Lung (tissue), 12 donors: ENCODE data around the gene LRRC8C. TPM values are rescaled to one million over a fixed set of nuclear protein-coding genes. Genes with fewer than 3 reads are reported as not detected.

ENCODE experiments used
- ATAC-seq: fragments of 200-7000 bp; cut with Tn5 transposase; one replicate; pipeline ENCODE4 v1.9.1; 2020; ENCODE audit warnings: moderate number of reproducible peaks; ENCODE audit not compliant: insufficient read depth, low FRiP score
- DNase-seq, 3 donors: peaks; one replicate each; pipeline ENCODE4 v3.0.0-alpha.2; 2013 to 2017
- H3K27ac ChIP-seq, 2 donors: one replicate each; pipeline ENCODE4 v1.5.1; 2013; ENCODE audit warnings: mild to moderate bottlenecking in 2 of 2, moderate library complexity in 2 of 2, control low read depth in 1 of 2, inconsistent platforms in 1 of 2, low read depth in 1 of 2, low read length in 1 of 2
- H3K27me3 ChIP-seq, 3 donors: one replicate each; pipeline ENCODE4 v1.5.1; 2013; ENCODE audit warnings: low read length in 2 of 3; ENCODE audit not compliant: control insufficient read depth in 3 of 3, insufficient read depth in 3 of 3
- H3K36me3 ChIP-seq, 4 donors: one replicate each; pipeline ENCODE4 v1.5.1; 2013; ENCODE audit warnings: low read length in 4 of 4, mild to moderate bottlenecking in 1 of 4, moderate library complexity in 1 of 4; ENCODE audit not compliant: control insufficient read depth in 4 of 4, insufficient read depth in 4 of 4
- H3K4me1 ChIP-seq, 5 donors: one replicate each; pipeline ENCODE4 v1.5.1; 2013; ENCODE audit warnings: low read length in 5 of 5, mild to moderate bottlenecking in 2 of 5, moderate library complexity in 1 of 5; ENCODE audit not compliant: control insufficient read depth in 5 of 5, insufficient read depth in 5 of 5
- H3K4me3 ChIP-seq: one replicate; pipeline ENCODE4 v1.5.1; 2013; ENCODE audit warnings: mild to moderate bottlenecking, control low read depth, moderate library complexity
- H3K9ac ChIP-seq, 2 donors: one replicate each; pipeline ENCODE4 v1.5.1; 2013; ENCODE audit warnings: low read length in 2 of 2, control low read depth in 1 of 2; ENCODE audit not compliant: insufficient read depth in 1 of 2
- H3K9me3 ChIP-seq, 4 donors: one replicate each; pipeline ENCODE4 v1.5.1; 2013; ENCODE audit warnings: low read length in 3 of 4, mild to moderate bottlenecking in 1 of 4, moderate library complexity in 1 of 4; ENCODE audit not compliant: control insufficient read depth in 4 of 4, insufficient read depth in 3 of 4
- WGBS, 2 donors: extraction: QIAGEN DNeasy Blood & Tissue Kit; methylation state at CpG; one replicate each; pipeline ENCODE4 v1.1.7; 2013; 5-methylcytosine and 5-hydroxymethylcytosine counted together
- polyA plus RNA-seq, 2 donors: library from polyadenylated mRNA; stranded (reverse); fragments of 200-250 nt; gene quantifications; one replicate each; pipeline ENCODE4 v1.2.1, GENCODE V29; 2013
- total RNA-seq, 2 donors: library from RNA; depleted of rRNA in 1 of 2; stranded (reverse); fragments of >200 nt in 1 of 2; gene quantifications; one replicate each; pipeline ENCODE4 v1.2.1, GENCODE V29; 2014 to 2021
- TF ChIP-seq, protein P1 (sequence below): IDR thresholded peaks from 2 replicates; pipeline ENCODE4 v1.5.1; 2012; ENCODE audit warnings: mild to moderate bottlenecking; ENCODE audit errors: control extremely low read depth, extremely low read depth
- donor health status: control.
- donor health status: control.
- donor health status: Bipolar disorder and iron deficiency.
- donor health status: healthy.
- donor health status: DM: yes; HTN: yes; CAD: no.

LRRC8C gene
- total and polyA plus RNA-seq, 4 donors = 3.3 to 11.7 (median 6.9) TPM

DNA sequence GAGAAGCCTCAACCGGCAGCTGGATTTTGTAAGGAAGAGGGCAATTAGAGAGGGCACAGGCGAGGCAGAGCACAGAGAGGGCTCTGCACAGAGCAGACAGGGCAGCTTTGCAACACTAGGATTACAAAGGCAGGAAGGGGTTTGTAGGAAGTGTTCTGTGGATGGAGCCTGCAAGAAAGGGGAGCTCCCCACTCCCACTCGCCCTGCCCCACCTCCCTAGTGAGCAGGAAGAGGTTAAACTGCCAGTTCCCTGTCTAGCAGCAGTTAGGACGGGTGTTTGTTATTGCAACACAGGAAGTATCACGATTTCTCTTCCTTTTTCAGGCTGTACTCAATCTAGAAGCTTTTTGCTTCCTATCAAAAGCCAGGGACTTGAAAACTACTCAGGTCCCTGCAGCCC is 124.6 kb downstream of the LRRC8C start:
- WGBS, 2 donors = 9 to 14% methylated on average over 5 of the region's 5 CpGs
- peak; percentile 74 to 92 (median 77) for DNase-seq
- H3K4me3 ChIP-seq = no peak overlapping the region
- H3K36me3 ChIP-seq = no peaks in the 10 kb centered on the region
- H3K9me3 ChIP-seq = no peaks in the 10 kb centered on the region
- TF ChIP-seq, protein P1, sequence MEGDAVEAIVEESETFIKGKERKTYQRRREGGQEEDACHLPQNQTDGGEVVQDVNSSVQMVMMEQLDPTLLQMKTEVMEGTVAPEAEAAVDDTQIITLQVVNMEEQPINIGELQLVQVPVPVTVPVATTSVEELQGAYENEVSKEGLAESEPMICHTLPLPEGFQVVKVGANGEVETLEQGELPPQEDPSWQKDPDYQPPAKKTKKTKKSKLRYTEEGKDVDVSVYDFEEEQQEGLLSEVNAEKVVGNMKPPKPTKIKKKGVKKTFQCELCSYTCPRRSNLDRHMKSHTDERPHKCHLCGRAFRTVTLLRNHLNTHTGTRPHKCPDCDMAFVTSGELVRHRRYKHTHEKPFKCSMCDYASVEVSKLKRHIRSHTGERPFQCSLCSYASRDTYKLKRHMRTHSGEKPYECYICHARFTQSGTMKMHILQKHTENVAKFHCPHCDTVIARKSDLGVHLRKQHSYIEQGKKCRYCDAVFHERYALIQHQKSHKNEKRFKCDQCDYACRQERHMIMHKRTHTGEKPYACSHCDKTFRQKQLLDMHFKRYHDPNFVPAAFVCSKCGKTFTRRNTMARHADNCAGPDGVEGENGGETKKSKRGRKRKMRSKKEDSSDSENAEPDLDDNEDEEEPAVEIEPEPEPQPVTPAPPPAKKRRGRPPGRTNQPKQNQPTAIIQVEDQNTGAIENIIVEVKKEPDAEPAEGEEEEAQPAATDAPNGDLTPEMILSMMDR = no peak
- H3K4me1 ChIP-seq = peaks cover 6 to 43% (median 12%) of the 10 kb centered on the region in 5 donors
- peaks cover 0 to 7% (median 0%) of the 10 kb centered on the region in 3 donors for H3K27me3 ChIP-seq
- peak overlapping the region in 1 of 2 donors; percentile 35 for H3K9ac ChIP-seq
- peak; percentile 49 for ATAC-seq
- peak overlapping the region; percentile 11 to 46 for H3K27ac ChIP-seq

DNA sequence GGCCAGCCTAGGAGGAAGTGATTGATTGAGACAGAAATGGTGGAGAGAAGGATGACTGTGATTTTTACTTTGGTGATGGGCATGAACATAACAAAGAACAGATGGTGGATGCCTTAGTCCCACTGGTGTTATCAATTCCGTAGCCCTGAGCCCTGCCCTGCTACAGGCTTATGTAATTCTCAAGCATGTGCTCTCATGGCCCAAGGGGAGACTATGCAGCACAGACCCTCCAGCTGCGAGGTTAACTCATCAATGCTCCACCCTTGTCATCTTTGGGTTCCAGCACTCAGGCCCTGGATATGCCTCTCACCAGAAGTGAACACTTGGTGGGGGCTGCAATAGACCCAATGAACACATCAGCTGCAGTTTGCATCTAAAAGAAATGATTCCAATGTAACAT is 125.2 kb downstream of the LRRC8C start:
- 44 to 56% methylated on average over 2 of the region's 2 CpGs for WGBS, 2 donors
- Histone ChIP-seq H3K9me3 (no peaks in the 10 kb centered on the region), H3K9ac (no peak overlapping the region), H3K36me3 (no peaks in the 10 kb centered on the region), H3K27me3 (peaks cover 0 to 7% (median 0%) of the 10 kb centered on the region in 3 donors), H3K4me1 (peaks cover 6 to 47% (median 12%) of the 10 kb centered on the region in 5 donors), H3K27ac (peak overlapping the region in 1 of 2 donors; percentile 46), H3K4me3 (no peak overlapping the region)
- TF ChIP-seq, protein P1 = no peak
- no peak for DNase-seq
- ATAC-seq = no peak

DNA sequence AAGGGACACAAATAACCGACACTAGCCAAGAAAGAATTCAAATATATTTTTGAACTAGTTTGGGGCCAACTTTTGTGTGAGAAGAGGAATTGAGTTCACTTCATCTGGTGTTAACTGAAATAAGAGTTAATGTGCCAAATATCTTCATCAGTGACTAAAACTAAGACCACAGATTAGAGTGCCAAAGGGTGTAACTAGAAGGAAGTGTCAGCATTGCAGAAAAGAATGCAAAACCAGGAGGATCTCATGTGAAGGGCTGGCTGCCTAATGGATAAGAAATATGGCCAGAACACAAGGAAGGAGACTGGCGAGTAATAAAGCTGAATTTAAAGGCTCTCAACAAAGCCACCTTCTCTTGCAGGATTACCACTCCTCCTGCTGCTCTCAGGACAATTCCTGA is 126.1 kb downstream of the LRRC8C start:
- 55 to 65% methylated on average over 2 of the region's 2 CpGs for WGBS, 2 donors
- Histone ChIP-seq H3K27ac (no peak overlapping the region), H3K36me3 (no peaks in the 10 kb centered on the region), H3K4me3 (no peak overlapping the region), H3K27me3 (peaks cover 0 to 9% (median 0%) of the 10 kb centered on the region in 3 donors), H3K9me3 (no peaks in the 10 kb centered on the region), H3K9ac (no peak overlapping the region), H3K4me1 (peaks cover 6 to 52% (median 14%) of the 10 kb centered on the region in 5 donors)
- no peak for ATAC-seq
- no peak for DNase-seq
- TF ChIP-seq, protein P1 = no peak

DNA sequence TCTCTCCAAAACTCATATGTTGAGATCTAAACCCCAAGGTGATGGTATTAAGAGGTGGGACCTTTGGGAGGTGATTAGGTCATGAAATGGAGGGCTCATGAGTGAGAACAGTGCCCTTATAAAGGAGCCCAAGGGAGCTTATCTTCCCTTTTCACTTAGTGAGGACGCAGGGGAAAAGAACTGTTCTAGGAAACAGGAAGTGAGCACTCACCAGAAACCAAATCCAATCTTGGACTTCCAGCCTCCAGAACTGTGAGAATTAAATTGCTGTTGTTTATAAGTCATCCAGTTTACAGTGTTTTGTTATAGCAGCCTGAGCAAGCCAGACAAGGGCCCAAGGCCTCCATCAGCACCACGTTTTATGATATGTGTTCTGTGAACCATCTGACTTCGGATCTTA is 127.6 kb downstream of the LRRC8C start:
- H3K4me1 ChIP-seq = peaks cover 6 to 47% (median 14%) of the 10 kb centered on the region in 5 donors
- peaks cover 0 to 11% (median 3%) of the 10 kb centered on the region in 3 donors for H3K27me3 ChIP-seq
- DNase-seq (no peak), ATAC-seq (no peak)
- H3K36me3 ChIP-seq = no peaks in the 10 kb centered on the region
- 61 to 64% methylated on average over 3 of the region's 3 CpGs for WGBS, 2 donors
- no peaks in the 10 kb centered on the region for H3K9me3 ChIP-seq
- H3K27ac ChIP-seq = peak overlapping the region in 1 of 2 donors; percentile 39
- H3K4me3 ChIP-seq = no peak overlapping the region
- TF ChIP-seq, protein P1 = no peak
- no peak overlapping the region for H3K9ac ChIP-seq
